ENCODE results near the gene PITRM1. TPM values are rescaled to one million over a fixed set of nuclear protein-coding genes. Genes with fewer than 3 reads are reported as not detected.
A peak's percentile ranks its signal among the peaks of the same experiment; 100 is the strongest.

PITRM1 gene
- total RNA-seq, 1 donor from 2014 or later = 83.4 TPM

DNA sequence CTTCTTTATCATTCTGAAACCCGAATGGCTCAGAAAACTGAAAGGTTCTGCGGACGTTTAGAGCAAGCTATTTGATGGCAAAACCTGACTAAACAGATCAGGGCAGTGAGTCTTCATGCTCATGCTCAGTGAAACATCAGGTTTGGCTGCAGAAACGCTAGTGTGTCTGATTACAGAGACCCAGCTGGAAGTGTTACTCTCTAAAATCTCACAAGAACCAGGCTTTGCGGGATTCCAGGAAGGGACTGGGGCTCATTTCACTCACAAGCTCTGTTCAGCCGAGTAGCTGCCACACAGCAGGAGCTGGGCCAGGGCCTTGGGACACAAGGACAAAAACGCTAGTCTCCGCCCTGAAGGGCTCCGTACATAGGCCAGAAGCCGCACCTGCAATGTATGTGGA is 2.9 kb downstream of the PITRM1 start:
- DNase-seq = no peak
- H3K9me3 Mint-ChIP-seq = no peaks in the 10 kb centered on the region
- H3K4me1 Mint-ChIP-seq = peaks cover 14% of the 10 kb centered on the region
- H3K27me3 Mint-ChIP-seq = peaks cover 5% of the 10 kb centered on the region
- no peak overlapping the region for H3K27ac Mint-ChIP-seq
- H3K36me3 Mint-ChIP-seq (ENCODE audit: low read depth) = peaks cover 46% of the 10 kb centered on the region
- no peak overlapping the region for H3K4me3 Mint-ChIP-seq
- intact Hi-C loops (cut with micrococcal nuclease) = no loop called here

DNA sequence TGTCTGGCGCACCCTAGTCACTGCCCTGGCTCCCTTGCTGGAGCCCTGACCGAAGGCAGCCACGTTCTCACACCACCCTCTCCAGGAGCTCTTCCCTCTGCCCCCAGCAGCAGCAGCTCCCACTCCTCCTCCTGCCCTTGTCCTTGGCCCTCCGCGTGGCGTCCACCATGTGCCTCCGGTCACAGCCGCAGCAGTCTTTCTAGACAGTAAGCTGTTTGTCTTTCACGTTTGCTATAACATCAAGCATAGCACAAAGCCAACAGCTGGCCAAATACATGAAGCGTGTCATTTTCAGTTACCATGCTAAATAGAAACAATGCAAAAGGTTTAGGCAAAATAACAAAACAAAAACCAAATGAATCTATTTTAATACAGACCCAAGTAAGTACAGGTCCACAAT is 3.3 kb downstream of the PITRM1 start:
- peaks cover 46% of the 10 kb centered on the region for H3K36me3 Mint-ChIP-seq (ENCODE audit: low read depth)

DNA sequence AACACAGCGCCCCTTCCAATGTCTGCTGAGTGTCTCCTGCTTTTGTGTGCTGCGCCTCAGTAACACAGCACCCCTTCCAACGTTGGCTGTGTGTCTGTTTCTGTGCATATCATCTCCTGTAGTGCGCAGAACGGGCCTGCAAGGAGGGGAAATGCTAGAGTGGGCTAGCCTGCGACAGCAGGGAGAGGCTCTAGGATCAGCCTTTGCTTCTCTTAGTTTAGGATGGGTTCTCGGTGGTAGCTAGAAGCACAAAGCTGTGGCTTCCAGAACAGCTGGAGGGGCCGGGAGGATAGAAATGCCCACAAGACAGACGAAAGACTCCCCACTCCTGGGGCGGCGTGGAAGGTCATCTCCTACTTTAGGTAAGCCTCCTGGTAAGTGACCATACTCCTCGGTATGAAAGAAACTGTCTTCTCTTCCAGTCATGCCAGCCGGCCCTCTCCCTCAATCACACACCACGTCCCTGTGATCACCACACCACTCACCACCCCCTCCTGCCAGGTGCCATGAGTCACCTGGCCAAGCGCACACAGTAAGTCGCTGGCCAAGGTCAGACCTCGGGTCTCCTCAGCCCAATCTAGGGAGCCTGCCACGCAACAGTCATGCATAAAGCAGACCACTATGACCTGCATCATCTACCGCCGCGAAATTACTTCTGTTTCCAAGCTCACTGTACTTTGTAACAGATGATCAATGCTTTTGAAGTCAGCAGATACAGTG is 4.8 kb downstream of the PITRM1 start:
- Mint-ChIP-seq H3K4me1 (peaks cover 9% of the 10 kb centered on the region), H3K36me3 (ENCODE audit: low read depth) (peaks cover 56% of the 10 kb centered on the region), H3K27me3 (no peaks in the 10 kb centered on the region), H3K27ac (no peak overlapping the region), H3K9me3 (no peaks in the 10 kb centered on the region), H3K4me3 (no peak overlapping the region)
- intact Hi-C loops (cut with micrococcal nuclease) = no loop called here
- DNase-seq = no peak

More for the DNA sequence above, 3.3 kb downstream of the PITRM1 start:
- Mint-ChIP-seq H3K9me3 (no peaks in the 10 kb centered on the region), H3K27ac (peak overlapping the region; percentile 68), H3K4me1 (peaks cover 14% of the 10 kb centered on the region), H3K27me3 (peaks cover 4% of the 10 kb centered on the region), H3K4me3 (no peak overlapping the region)
- intact Hi-C loops (cut with micrococcal nuclease) = no loop called here
- no peak for DNase-seq

DNA sequence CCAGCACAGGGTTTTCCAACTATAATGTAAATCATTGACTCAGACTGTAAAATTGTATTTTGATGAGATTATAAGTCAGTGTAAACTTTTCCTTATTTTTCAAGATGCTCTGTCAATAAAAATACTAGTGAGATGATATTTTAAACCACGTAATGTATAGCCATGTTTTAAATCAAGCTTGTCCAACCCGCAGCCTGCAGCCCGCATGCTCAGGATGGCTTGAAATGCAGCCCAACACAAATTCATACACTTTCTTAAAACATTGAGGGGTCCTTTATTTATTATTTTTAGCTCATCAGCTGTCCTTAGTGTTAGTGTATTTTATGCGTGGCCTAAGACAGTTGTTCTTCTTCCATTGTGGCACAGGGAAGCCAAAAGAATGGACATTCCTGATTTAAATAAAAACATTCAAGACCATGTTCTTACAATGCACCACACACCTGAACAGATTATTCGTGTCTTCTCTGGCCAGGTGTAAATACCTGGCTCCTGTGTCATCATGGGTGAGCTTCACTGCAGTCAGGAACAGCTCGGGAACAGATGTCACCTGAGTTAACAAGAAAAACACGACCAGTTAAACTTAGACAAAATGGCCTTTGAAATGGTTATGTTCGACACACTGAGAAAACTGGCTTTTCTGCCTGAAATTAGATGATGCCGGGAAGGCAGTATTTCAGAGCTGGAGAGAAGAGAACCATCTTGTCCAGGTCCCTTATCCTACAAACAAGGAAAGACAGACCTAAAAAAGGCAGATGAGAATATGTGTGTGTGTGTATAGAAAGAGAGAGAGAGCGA is 5.9 kb downstream of the PITRM1 start:
- no peaks in the 10 kb centered on the region for H3K27me3 Mint-ChIP-seq
- H3K27ac Mint-ChIP-seq = no peak overlapping the region
- no peak for DNase-seq
- H3K4me3 Mint-ChIP-seq = no peak overlapping the region
- H3K36me3 Mint-ChIP-seq (ENCODE audit: low read depth) = peaks cover 61% of the 10 kb centered on the region
- H3K9me3 Mint-ChIP-seq = no peaks in the 10 kb centered on the region
- intact Hi-C loops (cut with micrococcal nuclease) = no loop called here
- H3K4me1 Mint-ChIP-seq = peaks cover 9% of the 10 kb centered on the region

DNA sequence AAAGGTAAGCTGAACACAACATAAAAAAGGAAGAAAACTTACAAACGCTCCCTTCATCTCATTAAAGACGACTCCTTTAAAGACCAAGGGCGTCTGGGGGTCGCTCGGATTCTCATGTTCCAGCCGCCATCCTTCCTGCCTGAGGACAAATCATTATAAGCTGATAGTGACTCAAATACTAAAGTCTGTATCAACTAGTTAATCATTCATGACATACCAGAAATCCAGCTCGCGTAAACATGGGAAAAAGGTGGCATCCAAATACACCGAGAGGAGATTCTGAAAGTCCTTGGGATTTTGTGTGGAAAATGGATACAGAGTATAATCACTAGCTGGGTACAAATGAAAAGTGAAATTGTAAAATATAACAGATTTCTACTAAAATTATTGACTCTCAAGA is 7.4 kb downstream of the PITRM1 start:
- Mint-ChIP-seq H3K36me3 (ENCODE audit: low read depth) (peaks cover 69% of the 10 kb centered on the region), H3K27ac (no peak overlapping the region), H3K4me1 (peaks cover 6% of the 10 kb centered on the region), H3K27me3 (no peaks in the 10 kb centered on the region), H3K9me3 (no peaks in the 10 kb centered on the region), H3K4me3 (no peak overlapping the region)
- DNase-seq = no peak
- intact Hi-C loops (cut with micrococcal nuclease) = no loop called here

DNA sequence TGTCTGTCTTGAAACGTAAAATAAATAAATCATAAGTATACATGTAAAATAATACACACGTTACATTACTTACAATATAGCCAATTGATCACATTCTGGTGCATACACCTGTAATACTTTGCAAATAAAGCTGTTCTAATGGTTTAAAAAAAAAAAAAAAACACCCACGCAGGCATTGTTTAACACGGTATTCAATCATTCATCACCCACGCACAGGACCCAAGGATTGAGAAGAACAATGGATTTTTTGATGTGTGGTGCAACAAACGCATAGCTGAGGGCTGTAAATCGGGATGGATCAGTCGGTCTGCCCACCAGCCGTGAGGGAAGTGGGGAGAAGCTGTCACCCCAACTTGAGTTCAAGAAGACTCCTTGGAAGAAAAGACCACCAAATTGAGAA is 8.7 kb downstream of the PITRM1 start:
- no peak overlapping the region for H3K4me3 Mint-ChIP-seq
- H3K4me1 Mint-ChIP-seq = peaks cover 4% of the 10 kb centered on the region
- no peaks in the 10 kb centered on the region for H3K27me3 Mint-ChIP-seq
- H3K27ac Mint-ChIP-seq = no peak overlapping the region
- no peaks in the 10 kb centered on the region for H3K9me3 Mint-ChIP-seq
- intact Hi-C loops (cut with micrococcal nuclease) = no loop called here
- H3K36me3 Mint-ChIP-seq (ENCODE audit: low read depth) = peaks cover 69% of the 10 kb centered on the region
- DNase-seq = no peak

DNA sequence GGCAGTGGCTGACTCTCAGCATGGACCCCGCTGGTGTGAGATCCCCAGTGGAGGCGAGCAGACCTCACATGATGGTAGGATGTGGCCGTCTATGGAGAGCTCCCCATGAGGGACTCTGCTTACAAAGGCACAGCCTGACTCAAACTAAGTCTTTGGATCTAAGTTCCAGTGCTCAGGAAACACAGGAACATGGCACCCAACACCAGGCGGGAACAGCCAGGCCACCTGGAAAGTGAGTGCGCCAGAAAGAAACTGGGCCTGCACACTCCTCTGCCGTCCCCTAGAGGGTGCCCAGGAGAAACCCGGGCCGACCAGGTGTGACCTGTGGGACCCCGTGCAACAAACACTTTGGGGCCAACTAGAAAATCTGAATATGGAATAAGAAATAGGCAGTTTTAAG is 10.0 kb downstream of the PITRM1 start:
- Mint-ChIP-seq H3K27ac (no peak overlapping the region), H3K9me3 (no peaks in the 10 kb centered on the region), H3K4me3 (no peak overlapping the region), H3K4me1 (no peaks in the 10 kb centered on the region), H3K36me3 (ENCODE audit: low read depth) (peaks cover 70% of the 10 kb centered on the region), H3K27me3 (no peaks in the 10 kb centered on the region)
- intact Hi-C loops (cut with micrococcal nuclease) = no loop called here
- DNase-seq = no peak

DNA sequence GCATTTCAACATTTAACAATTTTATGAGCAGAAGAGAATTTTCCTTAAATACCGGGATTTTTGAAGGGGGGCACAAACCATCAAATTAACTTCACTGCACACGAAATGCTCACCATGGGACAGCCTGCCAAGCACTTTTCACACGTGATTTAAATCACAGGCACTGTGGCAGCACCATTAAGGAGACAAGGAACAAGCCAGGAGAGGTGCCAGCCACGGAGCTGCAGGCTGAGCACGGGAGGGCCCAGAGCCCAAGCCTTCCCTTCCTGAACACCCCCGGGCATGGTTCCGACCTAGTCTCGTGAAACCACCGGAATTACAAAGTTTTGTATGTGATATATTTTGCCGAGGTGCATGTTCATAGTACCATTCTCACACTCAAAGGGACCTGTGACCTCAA is 13.4 kb downstream of the PITRM1 start:
- no peak for DNase-seq
- Mint-ChIP-seq H3K27me3 (no peaks in the 10 kb centered on the region), H3K27ac (no peak overlapping the region), H3K4me3 (no peak overlapping the region), H3K4me1 (no peaks in the 10 kb centered on the region), H3K36me3 (ENCODE audit: low read depth) (peaks cover 71% of the 10 kb centered on the region), H3K9me3 (no peaks in the 10 kb centered on the region)
- intact Hi-C loops (cut with micrococcal nuclease) = no loop called here

DNA sequence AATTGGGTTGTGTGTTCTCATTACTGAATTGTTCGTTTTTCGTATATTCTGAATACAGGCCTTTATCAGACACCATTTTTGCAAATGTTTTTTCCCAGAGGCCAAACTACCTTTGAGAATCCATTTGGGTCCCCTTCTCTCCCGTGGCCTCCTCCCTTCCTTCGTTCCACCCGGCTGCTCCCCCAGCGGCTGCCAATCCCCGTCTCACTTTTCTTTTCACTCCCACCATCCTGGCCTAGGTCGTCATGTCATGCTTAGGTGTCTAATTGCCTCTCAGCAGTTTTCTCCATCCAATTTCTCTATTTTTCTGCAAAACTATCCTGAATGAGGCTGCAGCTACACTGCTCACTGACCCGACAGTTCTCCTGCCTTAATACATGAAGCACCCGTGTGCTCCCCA is 17.9 kb downstream of the PITRM1 start:
- Mint-ChIP-seq H3K4me3 (no peak overlapping the region), H3K36me3 (ENCODE audit: low read depth) (peaks cover 75% of the 10 kb centered on the region), H3K27ac (no peak overlapping the region), H3K27me3 (no peaks in the 10 kb centered on the region), H3K4me1 (peaks cover 5% of the 10 kb centered on the region), H3K9me3 (no peaks in the 10 kb centered on the region)
- no peak for DNase-seq
- intact Hi-C loops (cut with micrococcal nuclease) = no loop called here

DNA sequence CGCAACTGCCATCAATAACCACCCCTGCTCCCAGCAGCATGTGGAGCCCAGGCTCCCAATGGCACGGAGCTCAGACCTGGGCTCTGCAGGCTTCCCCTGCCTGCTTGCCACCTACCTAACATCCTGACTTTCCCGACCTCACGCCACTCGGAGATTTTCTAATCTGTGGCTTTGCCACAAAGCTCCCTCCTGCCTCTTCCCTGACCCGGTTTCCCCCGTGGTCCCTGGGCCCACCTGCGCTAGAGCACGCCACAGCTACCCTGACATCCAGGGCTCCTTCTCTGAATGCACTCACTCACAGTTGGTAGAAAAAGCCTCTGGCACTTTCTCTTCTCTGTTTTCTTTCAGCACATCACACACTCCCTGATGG is 20.0 kb downstream of the PITRM1 start:
- Mint-ChIP-seq H3K9me3 (no peaks in the 10 kb centered on the region), H3K27ac (peak overlapping the region; percentile 51), H3K27me3 (no peaks in the 10 kb centered on the region), H3K4me3 (no peak overlapping the region), H3K4me1 (peaks cover 5% of the 10 kb centered on the region), H3K36me3 (ENCODE audit: low read depth) (peaks cover 73% of the 10 kb centered on the region)
- intact Hi-C loops (cut with micrococcal nuclease) = no loop called here
- no peak for DNase-seq

DNA sequence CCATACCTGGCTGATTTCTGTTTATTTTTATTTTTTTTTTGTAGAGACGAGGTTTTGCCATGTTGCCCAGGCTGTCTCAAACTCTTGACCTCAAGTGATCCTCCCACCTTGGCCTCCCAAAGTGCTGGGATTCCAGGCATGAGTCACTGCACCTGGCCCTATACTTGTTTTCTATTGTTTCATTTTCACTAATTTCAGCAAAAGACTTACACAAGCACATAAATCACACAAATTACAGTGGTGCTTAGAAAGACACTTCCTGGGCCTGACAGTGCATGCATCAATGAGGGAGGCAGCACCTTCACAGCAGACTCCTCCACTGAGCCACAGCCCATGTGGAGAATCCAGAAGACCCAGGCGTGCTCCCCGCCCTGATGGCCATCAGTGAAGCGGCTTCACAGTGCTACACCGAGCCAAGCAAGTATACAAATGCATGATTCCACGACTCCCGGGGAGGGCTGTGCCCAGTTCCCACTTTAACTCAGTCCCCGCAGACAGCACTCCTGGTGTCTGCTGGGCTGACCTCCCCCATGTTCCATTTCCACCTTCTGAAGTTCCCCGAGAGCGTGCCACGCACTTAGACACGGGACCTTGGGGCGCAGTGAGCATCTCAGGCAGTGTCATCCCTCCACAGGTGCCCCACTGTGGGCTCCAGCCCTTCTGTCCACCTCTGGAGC is 20.6 kb downstream of the PITRM1 start:
- intact Hi-C loops (cut with micrococcal nuclease) = no loop called here
- H3K36me3 Mint-ChIP-seq (ENCODE audit: low read depth) = peaks cover 71% of the 10 kb centered on the region
- H3K27ac Mint-ChIP-seq = peak overlapping the region; percentile 51
- DNase-seq = no peak
- no peaks in the 10 kb centered on the region for H3K9me3 Mint-ChIP-seq
- no peaks in the 10 kb centered on the region for H3K27me3 Mint-ChIP-seq
- H3K4me3 Mint-ChIP-seq = no peak overlapping the region
- peaks cover 5% of the 10 kb centered on the region for H3K4me1 Mint-ChIP-seq

DNA sequence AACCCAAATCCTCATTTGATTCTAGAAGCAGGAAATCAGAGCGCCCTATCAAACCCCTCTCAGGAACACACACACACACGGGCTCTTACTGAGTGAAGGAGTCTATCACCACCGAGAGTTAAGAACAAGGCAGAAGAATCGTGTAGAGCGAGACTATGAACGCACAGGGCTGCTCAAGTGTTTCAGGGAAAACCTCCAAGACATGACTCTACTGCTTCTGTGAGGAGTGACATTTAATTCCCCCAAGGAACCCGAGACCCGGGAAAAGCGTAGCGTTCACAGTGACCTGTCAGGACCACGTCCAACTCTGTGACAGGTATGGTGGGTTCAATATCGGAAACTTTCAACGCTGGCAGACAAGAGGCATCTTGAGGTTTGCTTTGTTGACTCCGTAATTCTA is 21.6 kb downstream of the PITRM1 start:
- DNase-seq = no peak
- H3K4me1 Mint-ChIP-seq = peaks cover 5% of the 10 kb centered on the region
- H3K27me3 Mint-ChIP-seq = no peaks in the 10 kb centered on the region
- intact Hi-C loops (cut with micrococcal nuclease) = no loop called here
- H3K27ac Mint-ChIP-seq = no peak overlapping the region
- peaks cover 69% of the 10 kb centered on the region for H3K36me3 Mint-ChIP-seq (ENCODE audit: low read depth)
- H3K9me3 Mint-ChIP-seq = no peaks in the 10 kb centered on the region
- H3K4me3 Mint-ChIP-seq = no peak overlapping the region

DNA sequence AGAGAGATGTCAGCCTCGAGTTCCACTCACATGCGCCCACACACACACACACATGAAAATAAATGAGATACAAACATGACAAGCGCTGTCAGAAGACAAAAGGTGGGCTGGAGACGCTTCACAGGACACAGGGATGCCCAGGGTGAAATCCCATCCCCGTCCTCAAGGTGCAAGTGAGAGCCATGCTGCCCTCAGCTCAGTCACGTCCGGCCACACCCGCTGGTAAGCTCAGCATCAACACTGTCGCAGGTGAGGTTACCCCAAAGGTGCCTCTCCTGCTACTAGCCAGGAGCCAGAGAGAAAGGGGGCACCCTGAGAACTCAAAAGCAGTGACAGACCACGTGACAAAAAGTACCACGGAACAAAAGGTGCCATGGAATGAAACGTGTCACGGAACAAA is 22.2 kb downstream of the PITRM1 start:
- Mint-ChIP-seq H3K4me1 (peaks cover 5% of the 10 kb centered on the region), H3K9me3 (no peaks in the 10 kb centered on the region), H3K36me3 (ENCODE audit: low read depth) (peaks cover 70% of the 10 kb centered on the region), H3K27ac (no peak overlapping the region), H3K27me3 (no peaks in the 10 kb centered on the region), H3K4me3 (no peak overlapping the region)
- intact Hi-C loops (cut with micrococcal nuclease) = no loop called here
- no peak for DNase-seq

DNA sequence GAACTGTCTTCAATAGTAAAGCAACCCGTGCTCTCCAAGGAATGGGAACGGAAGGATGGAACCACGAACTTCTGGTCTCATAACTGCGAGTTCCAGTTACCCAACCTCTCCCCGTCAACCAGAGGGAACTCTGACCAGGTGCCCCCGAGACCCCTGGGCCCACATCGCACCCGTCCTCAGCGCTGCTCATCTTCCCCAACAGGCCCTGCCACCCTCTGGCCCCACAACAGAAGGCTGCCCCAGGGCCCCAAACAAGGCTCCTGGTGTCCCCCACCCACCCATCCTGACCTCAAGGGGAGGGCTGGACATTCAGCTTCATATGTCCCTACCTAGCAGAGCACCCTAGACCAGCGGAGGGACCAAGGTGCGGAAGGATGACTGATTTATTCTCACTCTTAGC is 22.7 kb downstream of the PITRM1 start:
- H3K4me1 Mint-ChIP-seq = peaks cover 5% of the 10 kb centered on the region

More for the DNA sequence above, 22.7 kb downstream of the PITRM1 start:
- DNase-seq = no peak
- no peaks in the 10 kb centered on the region for H3K27me3 Mint-ChIP-seq
- H3K27ac Mint-ChIP-seq = no peak overlapping the region
- no peaks in the 10 kb centered on the region for H3K9me3 Mint-ChIP-seq
- peaks cover 70% of the 10 kb centered on the region for H3K36me3 Mint-ChIP-seq (ENCODE audit: low read depth)
- intact Hi-C loops (cut with micrococcal nuclease) = no loop called here
- H3K4me3 Mint-ChIP-seq = no peak overlapping the region

Data from activated CD4-positive, alpha-beta T cell treated with anti-CD3 and anti-CD28 coated beads, Interleukin-2, amount 10 ng/mL, durations not matched to agents 24 days and 14 days (primary cell).